Measurements from ENCODE around the gene INSL4. TPM values are rescaled to one million over a fixed set of nuclear protein-coding genes. Genes with fewer than 3 reads are reported as not detected.

Gene INSL4
- total and polyA plus RNA-seq, 3 experiments from 2014 or later, result not detected

DNA sequence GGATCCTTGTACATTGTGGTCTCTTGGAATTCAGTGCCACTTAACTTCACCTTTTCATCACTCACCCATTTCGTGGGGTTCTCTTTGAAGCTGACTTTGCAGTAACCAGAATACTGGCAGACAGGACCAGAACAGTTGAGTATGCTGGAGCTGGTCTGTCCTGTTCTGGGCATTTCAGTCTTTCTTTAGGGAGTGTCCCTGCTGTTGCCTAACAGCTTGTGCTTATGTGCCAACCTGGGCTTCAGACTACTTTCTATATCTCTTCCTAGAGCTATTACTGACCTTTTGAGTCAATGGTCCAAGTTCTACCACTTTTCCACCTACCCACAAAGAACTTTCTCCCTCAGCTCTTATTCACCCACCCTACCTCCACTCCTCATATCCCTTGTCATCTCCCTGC lies 35.8 kb upstream of the INSL4 start:
- Histone ChIP-seq H3K27me3 (ENCODE audit: insufficient read depth, low read length, poor library complexity, severe bottlenecking) (no peaks in the 10 kb centered on the region), H3K9me3 (ENCODE audit: low read length) (no peaks in the 10 kb centered on the region), H3K27ac (ENCODE audit: low read depth, low read length) (no peak overlapping the region), H3K36me3 (ENCODE audit: insufficient read depth, low read length) (no peaks in the 10 kb centered on the region), H3K4me3 (ENCODE audit: low read length) (no peak overlapping the region), H3K4me1 (ENCODE audit: insufficient read depth, low read length) (no peaks in the 10 kb centered on the region)
- peaks cover 0 to 5% (median 0%) of the 10 kb centered on the region in 3 donors for H3K36me3 Mint-ChIP-seq
- H3K4me1 Mint-ChIP-seq, result no peaks in the 10 kb centered on the region
- CTCF ChIA-PET, result interaction anchor here (0.9 to 2.6 kb wide), 2 partner anchors 9 to 229 kb away, joined by 3 to 12 read pairs; no protein-coding TSS in a partner anchor
- no peak for DNase-seq
- no peak overlapping the region for H3K4me3 Mint-ChIP-seq
- H3K9me3 Mint-ChIP-seq, result peaks cover 0 to 9% (median 0%) of the 10 kb centered on the region in 5 donors
- no peak overlapping the region for H3K27ac Mint-ChIP-seq
- POLR2A ChIA-PET, result no interaction called here
- peaks cover 9 to 24% of the 10 kb centered on the region in 2 donors for H3K27me3 Mint-ChIP-seq

DNA sequence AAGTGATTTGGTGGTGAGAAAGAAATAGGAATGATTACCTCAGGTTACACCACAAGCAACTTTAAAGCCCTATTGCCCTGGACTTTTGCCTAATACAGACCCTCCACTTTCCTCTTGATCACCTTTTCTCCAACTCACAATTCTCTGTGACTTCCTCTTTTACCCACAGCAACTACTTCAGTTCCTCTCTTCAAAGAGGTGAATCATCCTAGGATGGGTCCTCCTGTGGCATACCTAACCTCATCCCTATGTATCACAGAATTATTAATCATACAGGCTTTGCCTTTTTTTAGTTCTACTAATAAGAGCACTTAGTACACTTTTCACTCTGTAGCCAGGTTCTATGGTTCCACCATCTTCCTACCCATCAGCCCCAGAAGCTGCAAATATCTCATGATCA lies 26.1 kb upstream of the INSL4 start:
- H3K36me3 ChIP-seq (ENCODE audit: insufficient read depth, low read length), result no peaks in the 10 kb centered on the region
- H3K9me3 ChIP-seq (ENCODE audit: low read length), result no peaks in the 10 kb centered on the region
- no peaks in the 10 kb centered on the region for H3K27me3 ChIP-seq (ENCODE audit: insufficient read depth, low read length, poor library complexity, severe bottlenecking)
- DNase-seq, result no peak
- H3K27ac Mint-ChIP-seq, result no peak overlapping the region
- no peak overlapping the region for H3K27ac ChIP-seq (ENCODE audit: low read depth, low read length)
- no peaks in the 10 kb centered on the region for H3K4me1 ChIP-seq (ENCODE audit: insufficient read depth, low read length)
- H3K9me3 Mint-ChIP-seq, result peaks cover 0 to 6% (median 3%) of the 10 kb centered on the region in 5 donors
- CTCF ChIA-PET, result no interaction called here
- POLR2A ChIA-PET, result no interaction called here
- H3K27me3 Mint-ChIP-seq, result peaks cover 14 to 28% of the 10 kb centered on the region in 2 donors
- no peak overlapping the region for H3K4me3 ChIP-seq (ENCODE audit: low read length)
- H3K4me3 Mint-ChIP-seq, result no peak overlapping the region
- no peaks in the 10 kb centered on the region for H3K4me1 Mint-ChIP-seq
- peaks cover 0 to 20% (median 0%) of the 10 kb centered on the region in 3 donors for H3K36me3 Mint-ChIP-seq

DNA sequence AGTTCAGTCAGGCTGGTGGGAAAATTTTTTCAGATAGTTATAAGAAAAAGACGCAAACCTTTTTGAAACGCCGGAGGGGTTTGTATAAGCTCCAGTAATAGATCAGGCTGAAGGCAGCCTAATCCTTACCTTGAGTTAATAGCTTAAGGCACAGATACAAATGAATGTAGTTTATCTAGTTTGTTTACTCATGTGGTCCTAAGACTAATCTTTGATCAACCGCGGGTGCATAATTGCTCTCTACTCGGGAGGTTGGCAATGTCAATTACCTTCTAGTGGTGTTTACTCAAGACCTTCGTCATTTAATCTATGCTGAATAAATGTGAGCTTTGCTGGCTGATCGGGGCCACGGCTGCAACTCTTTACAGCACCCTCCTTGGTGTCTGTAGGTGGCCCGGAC lies 665 bp upstream of the INSL4 start:
- ChIA-PET POLR2A (no interaction called here), CTCF (no interaction called here)

DNA sequence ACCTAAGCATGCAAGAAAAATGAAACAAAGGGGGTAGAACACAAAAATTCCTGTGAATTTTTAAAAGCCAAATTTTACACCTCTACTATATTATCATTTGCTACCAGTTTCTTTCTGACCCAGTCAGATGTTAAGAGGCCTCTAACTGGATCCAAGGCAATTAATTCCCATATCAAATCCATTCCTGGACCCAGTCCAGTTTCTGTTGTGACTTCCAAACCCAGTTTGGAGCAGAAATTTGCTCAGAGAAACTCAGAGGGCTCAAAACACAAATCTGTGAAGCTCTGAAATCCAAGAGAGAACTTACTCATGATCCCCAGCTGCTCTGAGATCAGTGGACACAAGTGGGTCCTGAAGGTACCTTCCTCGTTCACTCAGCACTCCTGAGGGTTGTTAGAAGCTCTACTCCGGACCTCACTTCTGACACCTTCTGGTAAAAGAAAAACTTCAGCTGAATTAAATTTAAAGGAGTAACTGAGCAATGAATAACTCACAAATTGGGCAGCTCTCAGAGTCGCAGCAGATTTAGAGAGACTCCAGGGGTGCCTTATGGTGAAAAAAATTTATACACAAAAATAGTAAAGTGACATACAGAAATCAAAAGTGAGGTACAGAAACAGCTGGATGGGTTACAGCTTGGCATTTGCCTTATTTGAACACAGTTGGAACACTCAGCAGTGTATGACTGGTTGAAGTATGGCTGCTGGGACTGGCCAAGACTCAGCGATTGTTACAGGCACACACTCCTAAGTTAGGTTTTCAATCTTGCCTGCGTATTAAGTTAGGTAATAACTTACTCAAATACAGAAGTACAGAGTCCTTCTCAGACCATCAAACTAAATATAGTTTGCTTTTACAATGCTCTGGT lies 32.4 kb downstream of the INSL4 start:
- Mint-ChIP-seq H3K36me3 (peaks cover 0 to 8% (median 4%) of the 10 kb centered on the region in 3 donors), H3K9me3 (peaks cover 0 to 9% (median 6%) of the 10 kb centered on the region in 5 donors), H3K4me3 (peak overlapping the region in 1 of 7 donors; percentile 56), H3K4me1 (peaks cover 9 to 18% (median 18%) of the 10 kb centered on the region in 3 donors), H3K27ac (peak overlapping the region in 1 of 8 donors; percentile 32), H3K27me3 (peaks cover 3 to 4% of the 10 kb centered on the region in 2 donors)
- ChIA-PET CTCF (interaction anchor here (0.8 kb wide), 1 partner anchor 337 kb away, joined by 3 read pairs; no protein-coding TSS in a partner anchor), POLR2A (no interaction called here)
- no peak overlapping the region for H3K27ac ChIP-seq (ENCODE audit: low read depth, low read length)
- DNase-seq, result no peak
- H3K27me3 ChIP-seq (ENCODE audit: insufficient read depth, low read length, poor library complexity, severe bottlenecking), result no peaks in the 10 kb centered on the region
- H3K4me1 ChIP-seq (ENCODE audit: insufficient read depth, low read length), result peaks cover 7% of the 10 kb centered on the region
- no peaks in the 10 kb centered on the region for H3K36me3 ChIP-seq (ENCODE audit: insufficient read depth, low read length)
- no peaks in the 10 kb centered on the region for H3K9me3 ChIP-seq (ENCODE audit: low read length)
- no peak overlapping the region for H3K4me3 ChIP-seq (ENCODE audit: low read length)

More for the DNA sequence above, 665 bp upstream of the INSL4 start:
- Mint-ChIP-seq H3K9me3 (no peaks in the 10 kb centered on the region), H3K27ac (no peak overlapping the region), H3K36me3 (no peaks in the 10 kb centered on the region), H3K4me1 (no peaks in the 10 kb centered on the region), H3K27me3 (peaks cover 11 to 13% of the 10 kb centered on the region in 2 donors), H3K4me3 (no peak overlapping the region)
- Histone ChIP-seq H3K4me3 (ENCODE audit: low read length) (no peak overlapping the region), H3K36me3 (ENCODE audit: insufficient read depth, low read length) (no peaks in the 10 kb centered on the region), H3K27me3 (ENCODE audit: insufficient read depth, low read length, poor library complexity, severe bottlenecking) (no peaks in the 10 kb centered on the region), H3K9me3 (ENCODE audit: low read length) (no peaks in the 10 kb centered on the region), H3K4me1 (ENCODE audit: insufficient read depth, low read length) (no peaks in the 10 kb centered on the region), H3K27ac (ENCODE audit: low read depth, low read length) (no peak overlapping the region)
- no peak for DNase-seq

DNA sequence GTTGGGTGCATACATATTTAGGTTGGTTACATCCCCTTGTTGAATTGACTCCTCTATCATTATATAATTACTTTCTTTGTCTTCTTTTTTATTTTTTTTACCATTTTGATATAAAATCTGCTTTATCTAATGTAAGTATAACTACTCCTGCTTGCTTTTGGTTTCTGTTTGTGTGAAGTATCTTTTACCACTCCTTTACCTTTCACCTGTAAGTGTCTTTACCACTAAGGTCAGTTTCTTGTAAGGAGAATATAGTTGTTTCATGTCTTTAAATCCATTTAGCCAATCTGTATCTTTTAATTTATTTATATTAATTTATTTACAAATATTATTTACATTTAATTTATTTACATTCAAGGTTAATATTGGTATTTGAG lies 33.0 kb downstream of the INSL4 start:
- Histone ChIP-seq H3K4me3 (ENCODE audit: low read length) (no peak overlapping the region), H3K9me3 (ENCODE audit: low read length) (no peaks in the 10 kb centered on the region), H3K27me3 (ENCODE audit: insufficient read depth, low read length, poor library complexity, severe bottlenecking) (no peaks in the 10 kb centered on the region), H3K4me1 (ENCODE audit: insufficient read depth, low read length) (peaks cover 7% of the 10 kb centered on the region), H3K27ac (ENCODE audit: low read depth, low read length) (no peak overlapping the region), H3K36me3 (ENCODE audit: insufficient read depth, low read length) (no peaks in the 10 kb centered on the region)
- peaks cover 0 to 9% (median 6%) of the 10 kb centered on the region in 5 donors for H3K9me3 Mint-ChIP-seq
- peaks cover 3 to 4% of the 10 kb centered on the region in 2 donors for H3K27me3 Mint-ChIP-seq
- no peak for DNase-seq
- peaks cover 0 to 5% (median 4%) of the 10 kb centered on the region in 3 donors for H3K36me3 Mint-ChIP-seq
- CTCF ChIA-PET, result interaction anchor here (0.8 kb wide), 1 partner anchor 336 kb away, joined by 3 read pairs; no protein-coding TSS in a partner anchor
- peaks cover 9 to 18% (median 18%) of the 10 kb centered on the region in 3 donors for H3K4me1 Mint-ChIP-seq
- POLR2A ChIA-PET, result no interaction called here
- peak overlapping the region in 2 of 7 donors; percentile 8 to 79 for H3K4me3 Mint-ChIP-seq
- no peak overlapping the region for H3K27ac Mint-ChIP-seq

DNA sequence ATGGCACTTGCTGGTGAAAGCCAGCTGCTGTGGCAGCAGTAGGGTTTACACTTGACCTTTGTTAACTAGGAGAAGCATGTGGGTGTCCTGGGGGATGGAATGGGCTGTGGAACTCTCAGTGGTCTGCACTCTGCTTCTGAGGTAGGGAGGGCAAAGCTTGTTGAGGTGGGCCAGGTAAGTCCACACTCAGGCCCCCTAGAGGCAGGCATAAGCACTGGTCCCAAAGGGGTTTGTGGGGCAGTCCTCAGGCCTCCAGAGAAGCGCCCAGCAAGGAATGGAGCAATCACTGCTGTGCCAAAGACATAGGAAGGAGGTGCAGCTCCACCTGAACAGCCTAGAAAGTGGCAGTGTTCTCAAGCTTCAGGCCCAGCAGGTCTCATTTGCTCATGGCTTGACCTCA lies 34.7 kb downstream of the INSL4 start:
- H3K4me3 Mint-ChIP-seq, result no peak overlapping the region
- H3K4me1 Mint-ChIP-seq, result peaks cover 9 to 18% (median 18%) of the 10 kb centered on the region in 3 donors

DNA sequence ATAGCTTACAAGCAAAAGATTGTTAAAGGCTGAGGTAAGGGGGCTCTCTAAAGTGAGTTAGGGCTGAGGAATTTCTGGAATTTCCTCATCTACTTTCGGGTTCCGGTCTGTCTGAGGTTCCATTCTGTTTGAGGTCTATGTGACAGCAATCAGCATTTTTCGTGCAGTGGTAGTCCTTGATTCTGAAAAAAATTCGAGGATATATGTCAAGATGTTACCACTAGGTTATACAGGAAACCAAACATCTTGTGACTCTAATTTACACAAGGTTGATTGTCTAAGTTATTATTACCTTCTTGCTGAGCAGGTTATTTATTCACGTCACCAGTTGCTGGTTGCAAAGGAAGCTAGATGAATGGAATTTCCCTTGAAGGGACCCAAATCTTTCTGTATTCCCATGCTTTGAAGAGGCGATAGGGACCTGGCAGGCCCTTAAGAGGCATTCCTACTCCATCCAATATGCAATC lies 38.1 kb downstream of the INSL4 start:
- H3K4me3 ChIP-seq (ENCODE audit: low read length), result no peak overlapping the region
- no peak for DNase-seq
- POLR2A ChIA-PET, result no interaction called here
- no peaks in the 10 kb centered on the region for H3K27me3 ChIP-seq (ENCODE audit: insufficient read depth, low read length, poor library complexity, severe bottlenecking)
- no peaks in the 10 kb centered on the region for H3K9me3 ChIP-seq (ENCODE audit: low read length)
- Mint-ChIP-seq H3K9me3 (no peaks in the 10 kb centered on the region), H3K27ac (no peak overlapping the region), H3K4me1 (peaks cover 6 to 9% (median 8%) of the 10 kb centered on the region in 3 donors), H3K27me3 (peaks cover 0 to 11% of the 10 kb centered on the region in 2 donors), H3K36me3 (peaks cover 0 to 11% (median 4%) of the 10 kb centered on the region in 3 donors), H3K4me3 (no peak overlapping the region)
- no peak overlapping the region for H3K27ac ChIP-seq (ENCODE audit: low read depth, low read length)
- CTCF ChIA-PET, result interaction anchor here (1.4 kb wide), 1 partner anchor 37 kb away, joined by 3 read pairs; no protein-coding TSS in a partner anchor
- H3K4me1 ChIP-seq (ENCODE audit: insufficient read depth, low read length), result no peaks in the 10 kb centered on the region
- H3K36me3 ChIP-seq (ENCODE audit: insufficient read depth, low read length), result no peaks in the 10 kb centered on the region

More for the DNA sequence above, 34.7 kb downstream of the INSL4 start:
- no peaks in the 10 kb centered on the region for H3K27me3 Mint-ChIP-seq
- no peak overlapping the region for H3K4me3 ChIP-seq (ENCODE audit: low read length)
- ChIA-PET POLR2A (no interaction called here), CTCF (no interaction called here)
- no peaks in the 10 kb centered on the region for H3K36me3 ChIP-seq (ENCODE audit: insufficient read depth, low read length)
- no peaks in the 10 kb centered on the region for H3K9me3 ChIP-seq (ENCODE audit: low read length)
- H3K36me3 Mint-ChIP-seq, result peaks cover 0 to 5% (median 4%) of the 10 kb centered on the region in 3 donors
- H3K27ac Mint-ChIP-seq, result no peak overlapping the region
- no peaks in the 10 kb centered on the region for H3K27me3 ChIP-seq (ENCODE audit: insufficient read depth, low read length, poor library complexity, severe bottlenecking)
- no peak overlapping the region for H3K27ac ChIP-seq (ENCODE audit: low read depth, low read length)
- H3K9me3 Mint-ChIP-seq, result peaks cover 0 to 2% (median 0%) of the 10 kb centered on the region in 5 donors
- no peak for DNase-seq
- H3K4me1 ChIP-seq (ENCODE audit: insufficient read depth, low read length), result peaks cover 7% of the 10 kb centered on the region

DNA sequence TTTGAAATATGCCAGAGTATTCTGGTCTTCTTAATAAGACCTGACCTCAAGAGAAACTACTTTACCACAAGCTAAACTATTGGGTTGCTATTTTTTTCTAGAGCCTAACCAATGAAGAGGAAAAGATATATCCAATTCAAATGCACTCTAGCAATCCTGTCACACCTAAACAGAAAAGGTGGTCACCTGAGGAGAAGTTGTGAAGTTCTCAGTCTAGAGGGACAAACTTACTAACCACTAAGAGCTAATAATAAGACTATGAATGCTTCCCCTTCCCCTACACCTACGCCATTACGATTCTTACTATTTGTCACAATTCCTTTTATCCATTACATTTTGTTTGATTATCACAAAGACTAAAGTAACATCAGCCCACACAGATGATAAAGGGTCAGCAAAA lies 43.6 kb downstream of the INSL4 start:
- no peaks in the 10 kb centered on the region for H3K9me3 ChIP-seq (ENCODE audit: low read length)
- no peaks in the 10 kb centered on the region for H3K9me3 Mint-ChIP-seq
- H3K4me3 ChIP-seq (ENCODE audit: low read length), result no peak overlapping the region
- peaks cover 5 to 11% of the 10 kb centered on the region in 2 donors for H3K27me3 Mint-ChIP-seq
- no peak for DNase-seq
- no peak overlapping the region for H3K27ac ChIP-seq (ENCODE audit: low read depth, low read length)
- H3K27me3 ChIP-seq (ENCODE audit: insufficient read depth, low read length, poor library complexity, severe bottlenecking), result no peaks in the 10 kb centered on the region
- H3K4me1 Mint-ChIP-seq, result no peaks in the 10 kb centered on the region
- peaks cover 0 to 14% (median 0%) of the 10 kb centered on the region in 3 donors for H3K36me3 Mint-ChIP-seq
- no peak overlapping the region for H3K4me3 Mint-ChIP-seq
- H3K36me3 ChIP-seq (ENCODE audit: insufficient read depth, low read length), result no peaks in the 10 kb centered on the region
- CTCF ChIA-PET, result no interaction called here
- no peak overlapping the region for H3K27ac Mint-ChIP-seq
- POLR2A ChIA-PET, result no interaction called here
- no peaks in the 10 kb centered on the region for H3K4me1 ChIP-seq (ENCODE audit: insufficient read depth, low read length)
